NT2/D1 (cell line): ENCODE measurements around the gene FKBP15.

Experiments
- DNase-seq: peaks from one replicate; pipeline ENCODE4 v3.0.0-alpha.2; 2011; ENCODE audit warnings: low read depth, low spot score
- H3K27me3 ChIP-seq: 2 replicates; pipeline ENCODE4 v1.6.0; 2011; ENCODE audit warnings: mild to moderate bottlenecking; ENCODE audit not compliant: insufficient read length, insufficient read depth
- H3K36me3 ChIP-seq: 2 replicates; pipeline ENCODE4 v1.6.1; 2011; ENCODE audit warnings: mild to moderate bottlenecking, low read length, mixed read lengths; ENCODE audit not compliant: insufficient read depth, insufficient read length
- H3K4me1 ChIP-seq: 2 replicates; pipeline ENCODE4 v1.5.1; 2011; ENCODE audit not compliant: insufficient read depth, insufficient read length
- H3K4me3 ChIP-seq: 2 replicates; pipeline ENCODE4 v1.5.1; 2011; ENCODE audit warnings: low read depth; ENCODE audit not compliant: insufficient read length
- H3K9ac ChIP-seq: 2 replicates; pipeline ENCODE4 v1.6.0; 2011; ENCODE audit warnings: low read depth; ENCODE audit not compliant: insufficient read length
- H3K9me3 ChIP-seq: 2 replicates; pipeline ENCODE4 v1.5.1; 2011; ENCODE audit warnings: mild to moderate bottlenecking, low read length; ENCODE audit not compliant: insufficient read depth
- SUZ12 ChIP-seq: IDR thresholded peaks from 2 replicates; pipeline ENCODE4 v1.6.1; 2011; ENCODE audit not compliant: insufficient read length, insufficient read depth; ENCODE audit errors: extremely low read depth
- YY1 ChIP-seq: IDR thresholded peaks from 2 replicates; pipeline ENCODE4 v1.6.1; 2011; ENCODE audit not compliant: insufficient read length, insufficient read depth
- ZNF274 ChIP-seq: IDR thresholded peaks from 2 replicates; pipeline ENCODE4 v1.6.1; 2011; ENCODE audit warnings: mild to moderate bottlenecking, low read depth, low read length

Gene FKBP15, protein sequence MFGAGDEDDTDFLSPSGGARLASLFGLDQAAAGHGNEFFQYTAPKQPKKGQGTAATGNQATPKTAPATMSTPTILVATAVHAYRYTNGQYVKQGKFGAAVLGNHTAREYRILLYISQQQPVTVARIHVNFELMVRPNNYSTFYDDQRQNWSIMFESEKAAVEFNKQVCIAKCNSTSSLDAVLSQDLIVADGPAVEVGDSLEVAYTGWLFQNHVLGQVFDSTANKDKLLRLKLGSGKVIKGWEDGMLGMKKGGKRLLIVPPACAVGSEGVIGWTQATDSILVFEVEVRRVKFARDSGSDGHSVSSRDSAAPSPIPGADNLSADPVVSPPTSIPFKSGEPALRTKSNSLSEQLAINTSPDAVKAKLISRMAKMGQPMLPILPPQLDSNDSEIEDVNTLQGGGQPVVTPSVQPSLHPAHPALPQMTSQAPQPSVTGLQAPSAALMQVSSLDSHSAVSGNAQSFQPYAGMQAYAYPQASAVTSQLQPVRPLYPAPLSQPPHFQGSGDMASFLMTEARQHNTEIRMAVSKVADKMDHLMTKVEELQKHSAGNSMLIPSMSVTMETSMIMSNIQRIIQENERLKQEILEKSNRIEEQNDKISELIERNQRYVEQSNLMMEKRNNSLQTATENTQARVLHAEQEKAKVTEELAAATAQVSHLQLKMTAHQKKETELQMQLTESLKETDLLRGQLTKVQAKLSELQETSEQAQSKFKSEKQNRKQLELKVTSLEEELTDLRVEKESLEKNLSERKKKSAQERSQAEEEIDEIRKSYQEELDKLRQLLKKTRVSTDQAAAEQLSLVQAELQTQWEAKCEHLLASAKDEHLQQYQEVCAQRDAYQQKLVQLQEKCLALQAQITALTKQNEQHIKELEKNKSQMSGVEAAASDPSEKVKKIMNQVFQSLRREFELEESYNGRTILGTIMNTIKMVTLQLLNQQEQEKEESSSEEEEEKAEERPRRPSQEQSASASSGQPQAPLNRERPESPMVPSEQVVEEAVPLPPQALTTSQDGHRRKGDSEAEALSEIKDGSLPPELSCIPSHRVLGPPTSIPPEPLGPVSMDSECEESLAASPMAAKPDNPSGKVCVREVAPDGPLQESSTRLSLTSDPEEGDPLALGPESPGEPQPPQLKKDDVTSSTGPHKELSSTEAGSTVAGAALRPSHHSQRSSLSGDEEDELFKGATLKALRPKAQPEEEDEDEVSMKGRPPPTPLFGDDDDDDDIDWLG

DNA sequence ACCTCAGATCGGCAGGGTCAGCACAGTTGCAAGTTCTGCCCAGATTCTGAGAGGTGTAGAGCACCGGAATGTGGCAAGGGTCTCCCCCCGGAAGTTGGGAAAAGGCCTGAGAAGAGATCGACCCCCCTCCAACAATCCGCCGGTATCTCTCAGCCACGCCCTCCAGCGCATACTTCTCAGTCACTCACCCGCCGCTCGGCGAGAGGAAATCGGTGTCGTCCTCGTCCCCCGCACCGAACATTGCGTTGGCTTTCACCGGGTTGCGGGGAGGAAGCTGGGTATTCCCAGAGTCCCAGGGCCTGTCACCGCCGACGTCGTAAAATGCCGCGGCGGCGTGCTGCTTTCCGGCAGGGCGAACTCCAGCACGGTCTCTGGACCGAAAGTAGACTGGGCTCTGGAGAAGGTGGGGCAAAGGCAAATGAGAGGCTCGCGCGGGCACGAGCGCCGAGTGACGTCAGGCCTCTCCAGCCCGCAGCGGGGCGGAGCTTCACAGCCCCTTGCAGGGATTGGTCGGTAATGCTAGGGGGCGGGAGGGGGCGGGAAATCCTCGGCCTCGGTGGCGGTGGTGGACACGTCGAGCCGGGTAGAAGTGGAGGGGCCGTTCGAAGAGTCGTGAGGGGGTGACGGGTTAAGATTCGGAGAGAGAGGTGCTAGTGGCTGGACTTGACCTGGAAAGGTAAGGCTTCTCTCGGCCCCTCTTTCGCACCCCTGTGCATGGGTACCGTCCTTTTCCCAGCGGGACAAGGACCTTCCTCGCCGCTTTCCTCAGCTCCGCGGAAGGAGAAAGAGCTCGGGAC, at the start of gene FKBP15, which contains the start of gene SLC31A1:
TSS of gene FKBP15 (minus strand) at position 275 of the 797 bp plus-strand sequence. CDS start at position 241, 34 bp downstream.
TSS of gene SLC31A1 (plus strand) at position 542 of the 797 bp plus-strand sequence. CDS start 34,605 bp downstream, outside the sequence.
- peak; percentile 98 for DNase-seq
- Histone ChIP-seq H3K9me3 (no peaks in the 10 kb centered on the region), H3K9ac (peak within 1 kb of the TSS; percentile 93), H3K27me3 (no peaks in the 10 kb centered on the region), H3K36me3 (peaks cover 22% of the 10 kb centered on the region), H3K4me1 (no peaks in the 10 kb centered on the region), H3K4me3 (peak within 1 kb of the TSS; percentile 85)
- no peak for TF ChIP-seq YY1
- TF ChIP-seq SUZ12: no peak
- no peak for TF ChIP-seq ZNF274

DNA sequence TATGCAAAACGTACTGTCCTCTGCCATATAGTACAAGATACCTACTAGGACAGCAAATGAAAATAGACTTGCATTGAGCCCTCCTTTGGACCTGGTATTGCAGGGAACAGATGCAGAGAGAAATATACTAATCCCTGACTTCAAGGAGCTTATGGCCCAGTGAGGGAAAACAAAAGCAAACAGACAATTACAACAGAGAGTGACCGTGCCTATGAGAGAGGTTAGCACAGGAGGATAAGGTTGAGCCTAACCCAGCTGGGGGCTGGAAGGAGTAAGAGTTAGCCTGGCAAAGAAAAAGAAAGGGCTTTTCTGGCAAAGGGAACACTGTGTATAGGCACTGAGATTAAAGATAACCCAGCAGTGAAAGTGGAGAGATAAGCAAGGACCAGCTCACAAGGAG, 48.8 kb upstream of the FKBP15 start:
- no peak for TF ChIP-seq ZNF274
- no peak for TF ChIP-seq YY1
- TF ChIP-seq SUZ12: no peak
- no peaks in the 10 kb centered on the region for H3K4me1 ChIP-seq
- no peak overlapping the region for H3K9ac ChIP-seq
- no peak overlapping the region for H3K4me3 ChIP-seq
- DNase-seq: no peak
- no peaks in the 10 kb centered on the region for H3K27me3 ChIP-seq
- H3K9me3 ChIP-seq: no peaks in the 10 kb centered on the region
- peaks cover 69% of the 10 kb centered on the region for H3K36me3 ChIP-seq

DNA sequence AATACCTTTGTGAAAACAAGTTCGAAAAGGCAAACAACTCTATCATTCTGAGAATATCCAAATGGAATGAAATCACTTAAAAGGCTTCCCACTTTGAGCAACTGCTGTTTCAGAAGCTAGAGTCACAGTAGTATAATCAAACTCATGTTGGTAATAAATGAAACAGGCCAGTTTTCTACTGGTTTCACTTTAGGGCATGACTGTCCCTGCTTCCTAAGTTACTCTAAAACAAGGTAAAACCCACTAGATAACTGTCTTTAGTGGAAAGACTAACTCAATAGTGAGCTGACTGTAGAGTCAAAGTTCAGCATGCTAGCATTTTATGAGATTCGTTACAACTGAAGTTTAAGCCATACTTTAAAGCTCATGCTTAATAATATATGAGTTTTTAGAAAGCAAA, 48.3 kb upstream of the FKBP15 start:
- Histone ChIP-seq H3K27me3 (no peaks in the 10 kb centered on the region), H3K4me3 (no peak overlapping the region), H3K36me3 (peaks cover 70% of the 10 kb centered on the region), H3K9me3 (no peaks in the 10 kb centered on the region), H3K4me1 (no peaks in the 10 kb centered on the region), H3K9ac (no peak overlapping the region)
- DNase-seq: no peak
- no peak for TF ChIP-seq SUZ12

DNA sequence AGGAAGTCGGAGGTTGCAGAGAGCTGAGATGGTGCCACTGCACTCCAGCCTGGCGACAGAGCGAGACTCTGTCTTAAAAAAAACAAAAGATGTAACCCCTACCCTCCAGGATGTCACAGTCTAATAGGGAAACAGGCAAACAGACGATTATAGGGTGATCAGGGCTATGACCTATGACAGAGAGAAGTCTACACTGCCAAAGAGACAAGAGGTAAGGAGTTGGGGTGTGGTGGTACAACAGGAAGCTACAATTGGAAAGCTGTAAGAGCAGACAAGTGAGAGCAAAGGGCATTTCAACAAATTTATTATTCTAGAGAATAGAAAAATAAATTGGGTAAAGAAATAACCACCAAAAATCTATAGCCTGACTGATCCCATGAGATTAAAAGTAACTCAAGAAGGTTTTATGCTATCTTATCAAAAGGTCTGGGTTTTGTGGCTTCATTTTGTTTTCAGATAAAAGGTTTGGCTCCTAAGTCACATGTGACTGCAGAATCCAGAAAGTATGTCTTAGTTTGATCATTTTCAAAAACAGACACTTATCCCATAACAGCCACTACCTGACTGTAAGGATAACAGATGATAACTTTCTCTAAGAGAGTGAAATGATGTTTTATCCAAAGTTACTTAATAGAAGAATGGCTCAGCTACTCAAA, 47.0 kb upstream of the FKBP15 start:
- H3K27me3 ChIP-seq: no peaks in the 10 kb centered on the region
- H3K4me3 ChIP-seq: no peak overlapping the region
- no peaks in the 10 kb centered on the region for H3K9me3 ChIP-seq
- no peak for DNase-seq
- no peak overlapping the region for H3K9ac ChIP-seq
- H3K4me1 ChIP-seq: no peaks in the 10 kb centered on the region
- TF ChIP-seq ZNF274 (no peak), YY1 (no peak), SUZ12 (no peak)
- peaks cover 63% of the 10 kb centered on the region for H3K36me3 ChIP-seq

DNA sequence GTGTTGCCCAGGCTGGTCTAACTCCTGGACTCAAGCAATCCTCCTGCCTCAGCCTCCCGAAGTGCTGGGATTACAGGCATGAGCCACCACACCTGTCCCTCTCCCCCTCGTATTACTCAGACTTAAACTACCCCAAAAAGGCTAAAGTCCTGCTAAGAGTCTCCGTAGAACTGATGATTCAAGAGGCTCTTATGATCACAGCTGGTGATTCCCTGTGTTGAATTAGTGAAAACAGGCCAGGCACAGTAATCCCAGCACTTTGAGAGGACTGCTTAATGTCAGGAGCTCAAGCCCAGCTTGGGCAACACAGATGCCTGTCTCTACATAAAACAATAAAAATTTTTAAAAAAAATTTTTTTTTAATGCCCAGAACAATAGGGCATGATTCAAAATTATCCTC, 45.1 kb upstream of the FKBP15 start:
- Histone ChIP-seq H3K9ac (no peak overlapping the region), H3K36me3 (peaks cover 48% of the 10 kb centered on the region), H3K4me3 (no peak overlapping the region), H3K4me1 (no peaks in the 10 kb centered on the region), H3K27me3 (no peaks in the 10 kb centered on the region), H3K9me3 (no peaks in the 10 kb centered on the region)
- DNase-seq: no peak
- TF ChIP-seq YY1 (no peak), SUZ12 (no peak), ZNF274 (no peak)
